HepG2 (cell line): ENCODE results near the gene ITGB2. TPM values are rescaled to one million over a fixed set of nuclear protein-coding genes. Genes with fewer than 3 reads are reported as not detected.

Source experiments
- ATAC-seq: fragments of 200-7000 bp; cut with Tn5 transposase; 3 replicates; pipeline ENCODE4 v1.9.1; 2020; ENCODE audit warnings: mild to moderate bottlenecking, moderate library complexity
- BruUV-seq: library from RNA; stranded (reverse); fragments of 400-500 nt; replicated peaks from 2 replicates; lab custom pipeline; 2021; lab: Mats Ljungman, UMichigan
- CTCF ChIA-PET: fragments of 300-600 bp; formaldehyde crosslinking; extraction: SDS; loops from one replicate; lab custom pipeline; 2021; ENCODE audit warnings: low total read pairs, inconsistent platforms, low intra/inter-chr PET ratio; lab: Yijun Ruan, JAX
- POLR2A ChIA-PET: fragments of 350-600 bp; sonication (Branson Sonifier 250); formaldehyde crosslinking; loops from one replicate; lab custom pipeline; 2020; ENCODE audit warnings: antibody characterized with exemption, inconsistent platforms; lab: Yijun Ruan, JAX
- DNase-seq: peaks from one replicate; pipeline ENCODE4 v3.0.0-alpha.2; 2015; ENCODE audit warnings: low spot score
- FAIRE-seq: peaks from 3 replicates; lab custom pipeline; 2011; peaks lifted over from hg19 to GRCh38; lab: Jason Lieb, UNC
- H2AFZ ChIP-seq: one replicate; pipeline ENCODE4 v1.6.1; 2011; ENCODE audit warnings: low read length, inconsistent platforms
- H3K27ac ChIP-seq: fragments of 300-600 bp; 3 replicates; pipeline ENCODE4 v1.8.0; 2011; ENCODE audit warnings: mixed run types, mild to moderate bottlenecking, mixed read lengths, low read length, inconsistent platforms; ENCODE audit not compliant: insufficient read depth; ENCODE audit errors: extremely low read length
- H3K27me3 ChIP-seq, 2 experiments: fragments of 200-600 bp in 1 of 2; 2 replicates in 1 of 2; 3 replicates in 1 of 2; pipeline versions ENCODE4 v1.6.0 to v1.8.0; 2011; ENCODE audit warnings: low read length in 2 of 2, mild to moderate bottlenecking in 2 of 2, moderate library complexity in 2 of 2, inconsistent platforms in 1 of 2; ENCODE audit not compliant: insufficient read depth in 2 of 2, control insufficient read depth in 1 of 2
- H3K36me3 ChIP-seq, 2 experiments: fragments of 200-600 bp in 1 of 2; replicated peaks in 1 of 2; 2 replicates in 1 of 2; 3 replicates in 1 of 2; pipeline versions ENCODE4 v1.5.1 to v1.8.0; 2011; ENCODE audit warnings: low read length in 2 of 2, inconsistent platforms in 1 of 2; ENCODE audit not compliant: insufficient read depth in 2 of 2, control insufficient read depth in 1 of 2
- H3K4me1 ChIP-seq: 2 replicates; pipeline ENCODE4 v1.5.1; 2012; ENCODE audit warnings: low read length, inconsistent platforms; ENCODE audit not compliant: insufficient read depth
- H3K4me2 ChIP-seq: 2 replicates; pipeline ENCODE4 v1.6.0; 2011; ENCODE audit warnings: low read depth, low read length, inconsistent platforms
- H3K4me3 ChIP-seq, 3 experiments: fragments of 200-600 bp in 1 of 3; sonication (generic), shearing (Covaris generic) in 1 of 3; replicated peaks in 1 of 3; 2 replicates each; pipeline ENCODE4 v1.5.1; 2011 to 2016; ENCODE audit warnings: low read length in 3 of 3, inconsistent platforms in 2 of 3, low read depth in 2 of 3, mild to moderate bottlenecking in 2 of 3, control low read depth in 1 of 3, mixed read lengths in 1 of 3; ENCODE audit not compliant: insufficient read depth in 1 of 3
- H3K79me2 ChIP-seq: one replicate; pipeline ENCODE4 v1.6.1; 2011; ENCODE audit warnings: low read length, inconsistent platforms; ENCODE audit not compliant: insufficient read depth
- H3K9ac ChIP-seq: 2 replicates; pipeline ENCODE4 v1.6.0; 2011; ENCODE audit warnings: mild to moderate bottlenecking, low read depth, low read length, inconsistent platforms; ENCODE audit not compliant: insufficient read depth
- H3K9me3 ChIP-seq: 2 replicates; pipeline ENCODE4 v1.5.1; 2012; ENCODE audit warnings: mild to moderate bottlenecking, low read length
- H4K20me1 ChIP-seq: 2 replicates; pipeline ENCODE4 v1.6.0; 2011; ENCODE audit warnings: inconsistent platforms, mild to moderate bottlenecking, low read length, moderate library complexity; ENCODE audit not compliant: insufficient read depth
- HDAC2 ChIP-seq: sonication (generic); formaldehyde crosslinking; IDR thresholded peaks from 2 replicates; pipeline ENCODE4 v1.4.0; 2020; ENCODE audit warnings: missing genetic modification reagents
- NFATC3 ChIP-seq: sonication (generic); formaldehyde crosslinking; IDR thresholded peaks from 2 replicates; pipeline ENCODE4 v1.5.1; 2020; ENCODE audit warnings: mild to moderate bottlenecking, missing genetic modification reagents
- PTBP1 ChIP-seq: fragments of 200-400 bp; formaldehyde crosslinking; IDR thresholded peaks from 2 replicates; pipeline ENCODE4 v1.6.1; 2018; ENCODE audit warnings: low read length, low read depth; ENCODE audit not compliant: poor library complexity, severe bottlenecking
- SALL1 ChIP-seq: sonication (generic); formaldehyde crosslinking; IDR thresholded peaks from 2 replicates; pipeline ENCODE4 v1.8.0; 2022; ENCODE audit warnings: mild to moderate bottlenecking, missing genetic modification reagents
- SAP130 ChIP-seq: IDR thresholded peaks from 2 replicates; pipeline ENCODE4 v1.6.1; 2016; ENCODE audit warnings: low read depth
- SRY ChIP-seq: sonication (generic); formaldehyde crosslinking; IDR thresholded peaks from 2 replicates; pipeline ENCODE4 v1.8.0; 2022; ENCODE audit warnings: mild to moderate bottlenecking, missing genetic modification reagents
- TFDP1 ChIP-seq: IDR thresholded peaks from 2 replicates; pipeline ENCODE4 v1.6.1; 2016; ENCODE audit warnings: missing compliant biosample characterization, missing genetic modification reagents, borderline replicate concordance
- UBTF ChIP-seq: sonication (generic); formaldehyde crosslinking; IDR thresholded peaks from 2 replicates; pipeline ENCODE4 v1.4.0; 2020; ENCODE audit warnings: mild to moderate bottlenecking, missing genetic modification reagents
- ZBTB26 ChIP-seq: IDR thresholded peaks from 2 replicates; pipeline ENCODE4 v1.6.1; 2016; ENCODE audit warnings: missing compliant biosample characterization, missing genetic modification reagents, borderline replicate concordance
- ZNF143 ChIP-seq: sonication (generic); formaldehyde crosslinking; IDR thresholded peaks from 2 replicates; pipeline ENCODE4 v1.4.0; 2020; ENCODE audit warnings: missing genetic modification reagents
- ZNF720 ChIP-seq: sonication (generic); formaldehyde crosslinking; IDR thresholded peaks from 2 replicates; pipeline ENCODE4 v1.4.0; 2020; ENCODE audit warnings: missing genetic modification reagents
- ZSCAN29 ChIP-seq: sonication (generic); formaldehyde crosslinking; conservative IDR thresholded peaks from 2 replicates; pipeline ENCODE4 v1.4.0; 2020; ENCODE audit warnings: mild to moderate bottlenecking, missing genetic modification reagents
- WGBS: methylation state at CpG from one replicate; pipeline ENCODE4 v1.1.6; 2017; ENCODE audit warnings: low lambda C conversion rate; 5-methylcytosine and 5-hydroxymethylcytosine counted together
- in situ Hi-C: cut with HindIII; loops from 2 replicates; pipeline ENCODE4 v1.10.0; 2017; ENCODE audit warnings: low pct_unique_long_range_greater_than_20kb; ENCODE audit not compliant: extremely low pct_ligation_motif_present
- intact Hi-C: fragments of 100-400 bp; cut with micrococcal nuclease; formaldehyde crosslinking; loops from one replicate; pipeline ENCODE4 v1.10.0; 2022; ENCODE audit not compliant: unreplicated experiment
- polyA plus RNA-seq, 8 experiments: library from polyadenylated mRNA; depleted of rRNA in 3 of 8; stranded (reverse) in 7 of 8; unstranded in 1 of 8; fragments of >200 nt; fragmentation: Illumina TruSeq in 4 of 8; extraction: Trizol in 4 of 8; gene quantifications; 2 replicates each; pipeline versions ENCODE4 v1.2.1 to v1.2.3, GENCODE V29; 2011 to 2016; ENCODE audit warnings: low read depth in 4 of 8, missing spikeins in 1 of 8, mixed read lengths in 1 of 8; ENCODE audit not compliant: insufficient read depth in 1 of 8
- total RNA-seq, 5 experiments: library from RNA; depleted of rRNA; stranded (reverse); fragments of >200 nt; fragmentation: Illumina TruSeq; extraction: Trizol; gene quantifications; 2 replicates each; pipeline ENCODE4 v1.2.3, GENCODE V29; 2016; ENCODE audit warnings: low read depth in 1 of 5
- TF ChIP-seq, protein P1 (sequence below): sonication (generic); formaldehyde crosslinking; IDR thresholded peaks from 2 replicates; pipeline ENCODE4 v1.8.0; 2022; ENCODE audit warnings: mild to moderate bottlenecking, missing genetic modification reagents, moderate library complexity

The ITGB2 gene
- total and polyA plus RNA-seq, 2 of the 13 experiments (the other 11 are each of a cell fraction or from before 2014, with no cell fraction given) = 4.2 to 18.0 TPM

- in situ Hi-C loops (no loop called here), intact Hi-C loops (no loop called here)
- no peak for FAIRE-seq
- BruUV-seq = no TSS peak
- Histone ChIP-seq H3K36me3 (no peaks in the 10 kb centered on the region), H3K79me2 (no peaks in the 10 kb centered on the region), H3K9me3 (no peaks in the 10 kb centered on the region), H3K4me3 (no peak overlapping the region; a peak in 1 of 6 replicates), H3K9ac (peak overlapping the region; percentile 44), H3K4me1 (peaks cover 89% of the 10 kb centered on the region), H4K20me1 (no peaks in the 10 kb centered on the region), H2AFZ (no peak overlapping the region), H3K27ac (peak overlapping the region; percentile 99), H3K4me2 (peak overlapping the region; percentile 47), H3K27me3 (no peaks in the 10 kb centered on the region)
- WGBS = 12% methylated on average over 8 of the region's 8 CpGs
- CTCF ChIA-PET = no interaction called here
- peak; percentile 37 for DNase-seq
- ATAC-seq = peak; percentile 33
- POLR2A ChIA-PET = interaction anchor here (1.4 to 2.6 kb wide), 4 partner anchors 8 to 33 kb away, joined by 5 to 13 read pairs (median 6); no protein-coding TSS in a partner anchor
- TF ChIP-seq ZNF143 (CRISPR knock-in tag) (no peak), HDAC2 (no peak), ZBTB26 (CRISPR knock-in tag) (no peak), ZSCAN29 (CRISPR knock-in tag) (no peak), PTBP1 (no peak), SAP130 (CRISPR knock-in tag) (peak; percentile 49), UBTF (no peak), SALL1 (CRISPR knock-in tag) (no peak), NFATC3 (CRISPR knock-in tag) (no peak), ZNF720 (CRISPR knock-in tag) (no peak), SRY (CRISPR knock-in tag) (no peak), TFDP1 (no peak)
- TF ChIP-seq, protein P1, sequence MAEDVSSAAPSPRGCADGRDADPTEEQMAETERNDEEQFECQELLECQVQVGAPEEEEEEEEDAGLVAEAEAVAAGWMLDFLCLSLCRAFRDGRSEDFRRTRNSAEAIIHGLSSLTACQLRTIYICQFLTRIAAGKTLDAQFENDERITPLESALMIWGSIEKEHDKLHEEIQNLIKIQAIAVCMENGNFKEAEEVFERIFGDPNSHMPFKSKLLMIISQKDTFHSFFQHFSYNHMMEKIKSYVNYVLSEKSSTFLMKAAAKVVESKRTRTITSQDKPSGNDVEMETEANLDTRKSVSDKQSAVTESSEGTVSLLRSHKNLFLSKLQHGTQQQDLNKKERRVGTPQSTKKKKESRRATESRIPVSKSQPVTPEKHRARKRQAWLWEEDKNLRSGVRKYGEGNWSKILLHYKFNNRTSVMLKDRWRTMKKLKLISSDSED (CRISPR knock-in tag) = no peak
Measured at GRCh38 chr21:44880405-44881197, 40.1 kb downstream of the ITGB2 start.
